ENCODE measurements around the gene GDPD2. TPM values are rescaled to one million over a fixed set of nuclear protein-coding genes. Genes with fewer than 3 reads are reported as not detected.

Gene GDPD2
- total RNA-seq, 2 donors from 2014 or later = not detected

DNA sequence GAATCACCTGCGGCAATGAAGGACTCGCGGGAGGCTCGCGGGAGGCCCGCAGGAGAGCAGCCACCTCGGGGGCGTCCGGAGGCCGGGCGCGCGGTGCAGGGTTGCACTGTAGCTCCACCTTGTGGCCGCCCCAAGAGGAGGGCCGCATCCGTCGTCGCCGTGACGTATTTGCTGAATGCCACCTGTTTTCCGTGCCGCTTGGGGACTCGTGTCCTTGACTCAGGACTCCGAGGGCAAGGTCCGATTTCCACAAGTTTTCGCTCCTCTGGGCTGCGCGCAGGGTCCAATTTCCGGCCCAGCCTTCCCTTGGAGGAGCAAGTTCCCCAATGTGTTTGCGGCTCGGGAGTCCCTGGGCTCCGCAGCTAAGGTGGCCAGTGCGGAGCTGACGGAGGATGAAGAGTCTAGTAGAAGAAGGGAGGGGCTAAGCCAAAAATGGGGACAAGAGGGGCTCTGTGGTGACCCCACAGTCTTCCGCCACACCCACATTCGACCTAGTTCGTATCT is 10.8 kb downstream of the GDPD2 start:
- Histone ChIP-seq H3K36me3 (no peaks in the 10 kb centered on the region), H3K27me3 (replicated peaks; ENCODE audit: insufficient read depth) (no peaks in the 10 kb centered on the region), H3K27ac (peak overlapping the region; percentile 74 to 77), H3K4me1 (replicated peaks) (no peaks in the 10 kb centered on the region), H3K9me3 (no peaks in the 10 kb centered on the region), H3K4me3 (peak overlapping the region; percentile 42 to 44)
- intact Hi-C loops (cut with DNase I) = loop anchor here (5.0 to 10.0 kb wide), 2 partner anchors 239 to 302 kb away; partner anchors contain the start of gene IGBP1
- TF ChIP-seq POLR2A (IDR thresholded peaks at IDR 0.05) (no peak), CTCF (IDR thresholded peaks at IDR 0.05) (peak; percentile 25 to 79 (median 67)), POLR2AphosphoS5 (IDR thresholded peaks at IDR 0.05) (no peak)
- WGBS = under 1% methylated on average over 22 of the region's 37 CpGs
- DNase-seq (ENCODE audit: low spot score) = peak; percentile 55

- peak overlapping the region; percentile 42 to 44 for H3K4me3 ChIP-seq
- no peak for TF ChIP-seq CTCF (IDR thresholded peaks at IDR 0.05)
- peak; percentile 82 for DNase-seq (ENCODE audit: low spot score)
- intact Hi-C loops (cut with DNase I) = loop anchor here (5.0 to 10.0 kb wide), 2 partner anchors 240 to 302 kb away; partner anchors contain the start of gene IGBP1
- no peaks in the 10 kb centered on the region for H3K4me1 ChIP-seq (replicated peaks)
- H3K9me3 ChIP-seq = no peaks in the 10 kb centered on the region
- H3K27ac ChIP-seq = peak overlapping the region; percentile 74 to 77
- no peaks in the 10 kb centered on the region for H3K27me3 ChIP-seq (replicated peaks; ENCODE audit: insufficient read depth)
- no peaks in the 10 kb centered on the region for H3K36me3 ChIP-seq
- under 1% methylated on average over 37 of the region's 45 CpGs for WGBS
Measured at GRCh38 chrX:70434352-70434866, 11.3 kb downstream of the GDPD2 start.

DNA sequence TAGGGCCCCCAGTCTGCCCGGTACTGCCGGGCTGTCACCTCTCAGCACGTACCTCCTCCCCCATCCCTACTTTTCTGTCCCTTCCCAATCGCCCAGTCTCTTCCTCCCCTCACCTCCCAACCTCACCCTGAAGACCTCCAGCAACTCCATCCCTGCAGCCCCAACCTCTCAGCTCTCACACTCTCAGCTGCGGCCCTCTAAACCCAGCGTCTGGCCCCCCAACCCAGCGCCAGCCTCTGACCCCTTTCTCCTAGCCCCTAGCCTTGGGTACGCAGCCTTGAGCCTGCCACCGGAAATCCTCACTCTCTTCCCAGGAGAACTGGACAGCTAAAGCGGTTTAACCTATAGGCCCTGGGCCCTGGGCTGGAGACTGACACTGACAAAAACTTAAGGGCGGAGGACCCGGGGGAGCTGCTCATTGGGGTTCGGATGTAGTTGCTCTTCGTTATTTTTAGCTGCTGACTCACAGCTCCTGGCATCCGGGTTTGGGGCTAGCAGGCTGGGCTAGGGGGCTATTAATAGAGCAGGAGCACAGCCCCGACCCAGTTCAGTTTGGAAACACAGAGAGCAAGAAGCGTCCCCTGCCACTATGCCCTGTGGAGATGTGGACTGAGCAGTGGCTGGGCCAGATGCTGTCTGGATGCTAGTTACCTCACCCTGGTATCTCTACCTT is 11.9 kb downstream of the GDPD2 start:
- 32% methylated on average over 17 of the region's 17 CpGs for WGBS
- Histone ChIP-seq H3K9me3 (no peaks in the 10 kb centered on the region), H3K4me1 (replicated peaks) (no peaks in the 10 kb centered on the region), H3K4me3 (peak overlapping the region; percentile 42 to 44), H3K36me3 (no peaks in the 10 kb centered on the region), H3K27ac (no peak overlapping the region), H3K27me3 (replicated peaks; ENCODE audit: insufficient read depth) (no peaks in the 10 kb centered on the region)
- no peak for DNase-seq (ENCODE audit: low spot score)
- intact Hi-C loops (cut with DNase I) = loop anchor here (5.0 to 10.0 kb wide), 2 partner anchors 240 to 303 kb away; partner anchors contain the start of gene IGBP1
- TF ChIP-seq POLR2AphosphoS5 (IDR thresholded peaks at IDR 0.05) (no peak), POLR2A (IDR thresholded peaks at IDR 0.05) (no peak), CTCF (IDR thresholded peaks at IDR 0.05) (no peak)

GRCh38 chrX:70436343-70436742 is 13.2 kb downstream of the GDPD2 start:
- Histone ChIP-seq H3K36me3 (no peaks in the 10 kb centered on the region), H3K4me3 (no peak overlapping the region), H3K4me1 (replicated peaks) (no peaks in the 10 kb centered on the region), H3K27ac (no peak overlapping the region), H3K9me3 (no peaks in the 10 kb centered on the region), H3K27me3 (replicated peaks; ENCODE audit: insufficient read depth) (no peaks in the 10 kb centered on the region)
- TF ChIP-seq CTCF (IDR thresholded peaks at IDR 0.05) (no peak), POLR2AphosphoS5 (IDR thresholded peaks at IDR 0.05) (no peak), POLR2A (IDR thresholded peaks at IDR 0.05) (no peak)
- intact Hi-C loops (cut with DNase I) = loop anchor here (10.0 kb wide), 1 partner anchor 242 kb away; no protein-coding TSS in a partner anchor
- DNase-seq (ENCODE audit: low spot score) = no peak
- 58% methylated on average over 12 of the region's 16 CpGs for WGBS
